ENCODE measurements around the gene DLG2.

- TF ChIP-seq POLR2AphosphoS5 (IDR thresholded peaks at IDR 0.05): no peak
- TF ChIP-seq POLR2A (IDR thresholded peaks at IDR 0.05; ENCODE audit: low read depth): no peak
- TF ChIP-seq CTCF (IDR thresholded peaks at IDR 0.05): no peak
These were observed 2082.3 kb downstream of the DLG2 start for GRCh38 chr11:83544846-83545245.
